GM23248 (cell line): Measurements from ENCODE around the gene IRF9.

Source experiments
- EZH2 ChIP-seq: fragments of 200-600 bp; sonication (generic); IDR thresholded peaks from 2 replicates; pipeline ENCODE4 v1.6.1; 2018; ENCODE audit warnings: antibody characterized with exemption, mild to moderate bottlenecking; ENCODE audit not compliant: insufficient read depth, poor library complexity, severe bottlenecking
- EZH2phosphoT487 ChIP-seq: fragments of 200-600 bp; sonication (generic); IDR thresholded peaks from 2 replicates; pipeline ENCODE4 v1.6.1; 2018; ENCODE audit warnings: antibody characterized with exemption, moderate library complexity, mild to moderate bottlenecking, low read depth; ENCODE audit not compliant: insufficient read depth

- no peak for TF ChIP-seq EZH2phosphoT487
- TF ChIP-seq EZH2, result no peak
Observed at GRCh38 chr14:24114532-24115421, 46.3 kb upstream of the IRF9 start, which contains the start of the genes DCAF11 and NRL.
